Bronchial epithelial cell (primary cell): ENCODE results near the gene RPAP2. TPM values are rescaled to one million over a fixed set of nuclear protein-coding genes. Genes with fewer than 3 reads are reported as not detected.

Experiments used
- DNase-seq: peaks from one replicate; pipeline ENCODE4 v3.0.0-alpha.2; 2010; ENCODE audit warnings: low read depth
- FAIRE-seq: peaks from 2 replicates; lab custom pipeline; 2011; peaks lifted over from hg19 to GRCh38; lab: Jason Lieb, UNC
- H3K27me3 ChIP-seq: 2 replicates; pipeline ENCODE4 v1.5.1; 2011; ENCODE audit warnings: low read length; ENCODE audit not compliant: control insufficient read depth, insufficient read depth
- H3K36me3 ChIP-seq: 2 replicates; pipeline ENCODE4 v1.5.1; 2011; ENCODE audit warnings: low read length; ENCODE audit not compliant: control insufficient read depth, insufficient read depth
- H3K4me3 ChIP-seq: 2 replicates; pipeline ENCODE4 v1.5.1; 2011; ENCODE audit warnings: mild to moderate bottlenecking, low read depth, low read length, control low read depth
- CTCF ChIP-seq: IDR thresholded peaks from 2 replicates; pipeline ENCODE4 v1.5.1; 2011; ENCODE audit warnings: mild to moderate bottlenecking, moderate library complexity, low read length, control low read depth, inconsistent platforms; ENCODE audit not compliant: insufficient read depth, severe bottlenecking
- total RNA-seq: library from RNA; depleted of rRNA; stranded (reverse); fragments of >200 nt; gene quantifications from 2 replicates; pipeline ENCODE4 v1.2.1, GENCODE V29; 2014

Gene RPAP2
- total RNA-seq, 1 donor from 2014 or later, result 4.7 TPM

GRCh38 chr1:92299477-92300150 is 755 bp downstream of the RPAP2 start:
- FAIRE-seq, result no peak

GRCh38 chr1:92301021-92301420 is 2.2 kb downstream of the RPAP2 start:
- DNase-seq (no peak), FAIRE-seq (no peak)
- Histone ChIP-seq H3K4me3 (no peak overlapping the region), H3K36me3 (peaks cover 5% of the 10 kb centered on the region), H3K27me3 (no peaks in the 10 kb centered on the region)
- no peak for TF ChIP-seq CTCF

More at GRCh38 chr1:92299477-92300150, 755 bp downstream of the RPAP2 start:
- Histone ChIP-seq H3K4me3 (peak overlapping the region; percentile 76), H3K36me3 (peaks cover 2% of the 10 kb centered on the region), H3K27me3 (no peaks in the 10 kb centered on the region)
- no peak for TF ChIP-seq CTCF
- peak; percentile 27 for DNase-seq

GRCh38 chr1:92306020-92306419 is 7.2 kb downstream of the RPAP2 start:
- TF ChIP-seq CTCF, result no peak
- FAIRE-seq (no peak), DNase-seq (no peak)
- peaks cover 3% of the 10 kb centered on the region for H3K36me3 ChIP-seq
- no peaks in the 10 kb centered on the region for H3K27me3 ChIP-seq
- no peak overlapping the region for H3K4me3 ChIP-seq

- Histone ChIP-seq H3K36me3 (peaks cover 3% of the 10 kb centered on the region), H3K27me3 (no peaks in the 10 kb centered on the region), H3K4me3 (no peak overlapping the region)
- no peak for FAIRE-seq
- no peak for TF ChIP-seq CTCF
- DNase-seq, result no peak
Measured at GRCh38 chr1:92307980-92308379, 9.1 kb downstream of the RPAP2 start.

GRCh38 chr1:92310185-92310597 is 11.3 kb downstream of the RPAP2 start:
- H3K4me3 ChIP-seq, result no peak overlapping the region
- DNase-seq (peak; percentile 49), FAIRE-seq (no peak)
- H3K27me3 ChIP-seq, result no peaks in the 10 kb centered on the region
- peak; percentile 23 for TF ChIP-seq CTCF
- no peaks in the 10 kb centered on the region for H3K36me3 ChIP-seq

- DNase-seq (no peak), FAIRE-seq (no peak)
- no peak overlapping the region for H3K4me3 ChIP-seq
- no peaks in the 10 kb centered on the region for H3K36me3 ChIP-seq
- H3K27me3 ChIP-seq, result no peaks in the 10 kb centered on the region
- no peak for TF ChIP-seq CTCF
Measured at GRCh38 chr1:92314024-92314423, 15.2 kb downstream of the RPAP2 start.
